ENCODE measurements around the gene MAST4.

GRCh38 chr5:66684663-66685062 is 88.5 kb downstream of the MAST4 start:
- TF ChIP-seq POLR2AphosphoS5 (IDR thresholded peaks at IDR 0.05; ENCODE audit: borderline replicate concordance, low read depth, low read length) (no peak), EZH2 (IDR thresholded peaks at IDR 0.05) (no peak)

Data from SK-N-MC (cell line).